CD8-positive, alpha-beta memory T cell (primary cell): Measurements from ENCODE around the gene NEAT1. TPM values are rescaled to one million over a fixed set of nuclear protein-coding genes. Genes with fewer than 3 reads are reported as not detected.
A peak's percentile ranks its signal among the peaks of the same experiment; 100 is the strongest.
"Not testable (repeated sequence)": the region's sequence is repeated elsewhere in the genome, so short reads cannot be mapped to it uniquely, and the experiment has no call there.

ENCODE experiments used
- CTCF ChIA-PET: fragments of 350-600 bp; sonication (Branson Sonifier 250); formaldehyde crosslinking; loops from one replicate; lab custom pipeline; 2021; ENCODE audit warnings: antibody characterized with exemption; lab: Charles Lee
- POLR2A ChIA-PET: fragments of 350-600 bp; sonication (Branson Sonifier 250); formaldehyde crosslinking; loops from one replicate; lab custom pipeline; 2021; ENCODE audit warnings: antibody characterized with exemption; lab: Charles Lee
- DNase-seq, 5 donors: peaks; one replicate each; pipeline versions ENCODE4 v3.0.0 to v3.0.0-alpha.2; 2020 to 2022; ENCODE audit warnings: mixed read lengths in 1 of 5
- H3K27ac ChIP-seq: one replicate; pipeline ENCODE4 v1.7.0; 2013; ENCODE audit warnings: low read depth, mild to moderate bottlenecking, low read length, moderate library complexity
- H3K27me3 ChIP-seq: 2 replicates; pipeline ENCODE4 v1.7.0; 2013; ENCODE audit warnings: low read length, mild to moderate bottlenecking; ENCODE audit not compliant: insufficient read depth, poor library complexity, severe bottlenecking
- H3K36me3 ChIP-seq: 2 replicates; pipeline ENCODE4 v1.7.0; 2013; ENCODE audit warnings: mild to moderate bottlenecking, low read length, moderate library complexity; ENCODE audit not compliant: insufficient read depth
- H3K4me1 ChIP-seq: 2 replicates; pipeline ENCODE4 v1.7.0; 2013; ENCODE audit warnings: mild to moderate bottlenecking, low read length, moderate library complexity; ENCODE audit not compliant: insufficient read depth
- H3K4me3 ChIP-seq: 2 replicates; pipeline ENCODE4 v1.7.0; 2013; ENCODE audit warnings: mild to moderate bottlenecking, low read length
- H3K9me3 ChIP-seq: 2 replicates; pipeline ENCODE4 v1.7.0; 2013; ENCODE audit warnings: mild to moderate bottlenecking, low read length
- H3K27ac Mint-ChIP-seq, 8 donors: one replicate each; pipeline ENCODE4 v1.8.0; 2020 to 2021; ENCODE audit warnings: mixed read lengths in 8 of 8, mild to moderate bottlenecking in 6 of 8, inconsistent platforms in 3 of 8, moderate library complexity in 3 of 8
- H3K27me3 Mint-ChIP-seq, 2 donors: one replicate each; pipeline ENCODE4 v1.8.0; 2020 to 2021; ENCODE audit warnings: mixed read lengths in 2 of 2, mild to moderate bottlenecking in 1 of 2, moderate library complexity in 1 of 2
- H3K36me3 Mint-ChIP-seq, 3 donors: one replicate each; pipeline ENCODE4 v1.8.0; 2020 to 2021; ENCODE audit warnings: mixed read lengths in 3 of 3, inconsistent platforms in 1 of 3, mild to moderate bottlenecking in 1 of 3
- H3K4me1 Mint-ChIP-seq, 3 donors: one replicate each; pipeline ENCODE4 v1.8.0; 2020 to 2021; ENCODE audit warnings: mixed read lengths in 3 of 3, inconsistent platforms in 1 of 3, mild to moderate bottlenecking in 1 of 3
- H3K4me3 Mint-ChIP-seq, 7 donors: one replicate each; pipeline ENCODE4 v1.8.0; 2020 to 2021; ENCODE audit warnings: mixed read lengths in 7 of 7, mild to moderate bottlenecking in 6 of 7, moderate library complexity in 4 of 7, inconsistent platforms in 2 of 7
- H3K9me3 Mint-ChIP-seq, 5 donors: one replicate each; pipeline ENCODE4 v1.8.0; 2020 to 2022; ENCODE audit warnings: mixed read lengths in 5 of 5, mild to moderate bottlenecking in 3 of 5, moderate library complexity in 2 of 5, inconsistent platforms in 1 of 5
- polyA plus RNA-seq: library from polyadenylated mRNA; unstranded; fragments of 300-500 nt; fragmentation: Illumina TruSeq; gene quantifications from one replicate; pipeline ENCODE4 v1.2.3, GENCODE V29; 2021
- total RNA-seq, 2 experiments: library from RNA; stranded (reverse); gene quantifications; one replicate each; pipeline ENCODE4 v1.2.3, GENCODE V29; 2021

NEAT1 gene
- total and polyA plus RNA-seq, 3 experiments from 2014 or later: 2.7 to 204 (median 196) TPM

GRCh38 chr11:65446446-65447277 is 24.1 kb downstream of the NEAT1 start:
- H3K27me3 ChIP-seq: no peaks in the 10 kb centered on the region
- peak in 1 of 5 donors; percentile 44 for DNase-seq
- Mint-ChIP-seq H3K27me3 (no peaks in the 10 kb centered on the region), H3K9me3 (no peaks in the 10 kb centered on the region), H3K4me1 (peaks cover 23 to 33% (median 33%) of the 10 kb centered on the region in 3 donors), H3K27ac (peak overlapping the region in 7 of 8 donors; percentile 6 to 79 (median 54)), H3K4me3 (no peak overlapping the region), H3K36me3 (peaks cover 0 to 41% (median 4%) of the 10 kb centered on the region in 3 donors)
- CTCF ChIA-PET: interaction anchor here (0.7 kb wide), 1 partner anchor 130 kb away, joined by 3 read pairs; no protein-coding TSS in a partner anchor
- peaks cover 3% of the 10 kb centered on the region for H3K4me1 ChIP-seq
- no peaks in the 10 kb centered on the region for H3K9me3 ChIP-seq
- POLR2A ChIA-PET: interaction anchor here (0.5 to 2.0 kb wide), 7 partner anchors 9 to 50 kb away, joined by 3 to 7 read pairs (median 6); partner anchors contain the start of gene NEAT1
- H3K4me3 ChIP-seq: no peak overlapping the region
- H3K27ac ChIP-seq: no peak overlapping the region
- H3K36me3 ChIP-seq: peaks cover 12% of the 10 kb centered on the region

- Histone ChIP-seq H3K27me3 (no peaks in the 10 kb centered on the region), H3K9me3 (no peaks in the 10 kb centered on the region), H3K4me1 (no peaks in the 10 kb centered on the region), H3K4me3 (no peak overlapping the region), H3K27ac (no peak overlapping the region), H3K36me3 (peaks cover 12% of the 10 kb centered on the region)
- DNase-seq: no peak
- POLR2A ChIA-PET: interaction anchor here (2.0 kb wide), 1 partner anchor 26 kb away, joined by 7 read pairs; the partner anchor contains the start of gene NEAT1
- CTCF ChIA-PET: no interaction called here
- Mint-ChIP-seq H3K27me3 (no peaks in the 10 kb centered on the region), H3K9me3 (no peaks in the 10 kb centered on the region), H3K4me1 (peaks cover 12 to 19% (median 19%) of the 10 kb centered on the region in 3 donors), H3K36me3 (peaks cover 0 to 30% (median 3%) of the 10 kb centered on the region in 3 donors), H3K4me3 (no peak overlapping the region), H3K27ac (peak overlapping the region in 6 of 8 donors; percentile 5 to 77 (median 49))
Measured at GRCh38 chr11:65448074-65448417, 25.4 kb downstream of the NEAT1 start.

GRCh38 chr11:65448418-65449105 is 26.0 kb downstream of the NEAT1 start:
- peaks cover 7 to 14% (median 14%) of the 10 kb centered on the region in 3 donors for H3K4me1 Mint-ChIP-seq
- ChIA-PET CTCF (interaction anchor here (1.4 kb wide), 1 partner anchor 51 kb away, joined by 3 read pairs; the partner anchor contains the start of gene MALAT1), POLR2A (interaction anchor here (1.2 kb wide), 1 partner anchor 50 kb away, joined by 4 read pairs; the partner anchor contains the start of gene MALAT1)
- H3K4me3 Mint-ChIP-seq: no peak overlapping the region
- H3K9me3 ChIP-seq: no peaks in the 10 kb centered on the region
- H3K27ac Mint-ChIP-seq: peak overlapping the region in 6 of 8 donors; percentile 42 to 96 (median 51)
- no peaks in the 10 kb centered on the region for H3K27me3 ChIP-seq
- H3K9me3 Mint-ChIP-seq: no peaks in the 10 kb centered on the region
- H3K4me3 ChIP-seq: no peak overlapping the region
- no peaks in the 10 kb centered on the region for H3K4me1 ChIP-seq
- H3K36me3 ChIP-seq: peaks cover 12% of the 10 kb centered on the region
- peaks cover 0 to 25% (median 0%) of the 10 kb centered on the region in 3 donors for H3K36me3 Mint-ChIP-seq
- H3K27ac ChIP-seq: no peak overlapping the region
- no peaks in the 10 kb centered on the region for H3K27me3 Mint-ChIP-seq
- peak in 1 of 5 donors; percentile 33 for DNase-seq

GRCh38 chr11:65451301-65451700 is 28.7 kb downstream of the NEAT1 start:
- H3K9me3 ChIP-seq, H3K4me1 ChIP-seq, POLR2A ChIA-PET, H3K4me3 Mint-ChIP-seq, H3K27ac ChIP-seq, H3K27ac Mint-ChIP-seq, H3K4me3 ChIP-seq, H3K36me3 Mint-ChIP-seq, H3K27me3 Mint-ChIP-seq, H3K36me3 ChIP-seq, CTCF ChIA-PET, H3K27me3 ChIP-seq, H3K9me3 Mint-ChIP-seq: not testable (repeated sequence)
- DNase-seq: peak in 1 of 5 donors; percentile 7
- peaks cover 13 to 22% (median 19%) of the 10 kb centered on the region in 3 donors for H3K4me1 Mint-ChIP-seq

GRCh38 chr11:65452259-65452658 is 29.7 kb downstream of the NEAT1 start:
- H3K9me3 ChIP-seq, H3K4me1 ChIP-seq, POLR2A ChIA-PET, H3K4me3 ChIP-seq, H3K27me3 ChIP-seq, H3K27me3 Mint-ChIP-seq, DNase-seq, H3K4me3 Mint-ChIP-seq, H3K9me3 Mint-ChIP-seq, H3K27ac ChIP-seq, H3K36me3 Mint-ChIP-seq, H3K36me3 ChIP-seq: not testable (repeated sequence)
- CTCF ChIA-PET: interaction anchor here (1.0 kb wide), 1 partner anchor 36 kb away, joined by 3 read pairs; no protein-coding TSS in a partner anchor
- Mint-ChIP-seq H3K4me1 (peaks cover 13 to 28% (median 24%) of the 10 kb centered on the region in 3 donors), H3K27ac (peak overlapping the region in 2 of 8 donors; percentile 6 to 8)

- H3K36me3 Mint-ChIP-seq: no peaks in the 10 kb centered on the region
- Histone ChIP-seq H3K27ac (no peak overlapping the region), H3K4me3 (no peak overlapping the region), H3K4me1 (peaks cover 5% of the 10 kb centered on the region), H3K9me3 (no peaks in the 10 kb centered on the region), H3K36me3 (no peaks in the 10 kb centered on the region), H3K27me3 (no peaks in the 10 kb centered on the region)
- no peaks in the 10 kb centered on the region for H3K9me3 Mint-ChIP-seq
- ChIA-PET CTCF (interaction anchor here (1.0 kb wide), 1 partner anchor 36 kb away, joined by 3 read pairs; no protein-coding TSS in a partner anchor), POLR2A (no interaction called here)
- peak overlapping the region in 1 of 8 donors; percentile 64 for H3K27ac Mint-ChIP-seq
- peaks cover 13 to 26% (median 26%) of the 10 kb centered on the region in 3 donors for H3K4me1 Mint-ChIP-seq
- H3K27me3 Mint-ChIP-seq: no peaks in the 10 kb centered on the region
- peak overlapping the region in 3 of 7 donors; percentile 17 to 43 (median 29) for H3K4me3 Mint-ChIP-seq
- peak in 1 of 5 donors; percentile 15 for DNase-seq
Measured at GRCh38 chr11:65452806-65453490, 30.4 kb downstream of the NEAT1 start.

- no peaks in the 10 kb centered on the region for H3K9me3 Mint-ChIP-seq
- Histone ChIP-seq H3K4me3 (peak overlapping the region; percentile 49), H3K27ac (peak overlapping the region; percentile 58), H3K36me3 (no peaks in the 10 kb centered on the region), H3K4me1 (peaks cover 5% of the 10 kb centered on the region), H3K27me3 (no peaks in the 10 kb centered on the region), H3K9me3 (no peaks in the 10 kb centered on the region)
- no peaks in the 10 kb centered on the region for H3K27me3 Mint-ChIP-seq
- H3K4me1 Mint-ChIP-seq: peaks cover 13 to 26% (median 23%) of the 10 kb centered on the region in 3 donors
- ChIA-PET POLR2A (no interaction called here), CTCF (no interaction called here)
- peak overlapping the region in 5 of 8 donors; percentile 79 to 93 (median 84) for H3K27ac Mint-ChIP-seq
- peak in 1 of 5 donors; percentile 36 for DNase-seq
- H3K36me3 Mint-ChIP-seq: peaks cover 0 to 1% (median 0%) of the 10 kb centered on the region in 3 donors
- peak overlapping the region; percentile 85 to 93 (median 89) for H3K4me3 Mint-ChIP-seq
Measured at GRCh38 chr11:65454311-65454695, 31.7 kb downstream of the NEAT1 start.
